NCI-H128 (cell line): ENCODE results near the gene SMYD1.

ENCODE experiments used
- DNase-seq: peaks from one replicate; lab custom pipeline; 2025; ENCODE audit not compliant: unreplicated experiment; lab: John Stamatoyannopoulos, UW

The SMYD1 gene

DNA sequence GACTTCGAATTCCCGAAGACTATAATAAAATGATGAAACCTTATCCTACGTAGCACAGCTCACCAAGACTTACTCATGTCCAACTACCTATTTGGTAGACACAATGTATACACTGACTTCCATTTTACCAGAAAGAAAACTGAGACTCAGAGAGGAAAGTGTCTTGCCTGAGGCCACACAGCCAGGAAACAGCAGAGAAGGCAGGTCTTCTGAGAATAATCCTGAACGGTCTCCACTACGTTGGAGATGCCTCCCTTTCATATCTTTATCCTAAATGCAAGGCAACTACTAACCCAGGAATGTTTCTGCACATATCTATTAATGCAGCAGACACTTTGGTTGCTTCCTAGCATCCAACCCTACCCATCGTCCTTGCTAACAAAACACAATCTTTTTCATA, 72.2 kb downstream of the SMYD1 start:
- DNase-seq = no peak

- DNase-seq = no peak
Observed at GRCh38 chr2:88141952-88142351, 74.3 kb downstream of the SMYD1 start.

- DNase-seq = no peak
Observed at GRCh38 chr2:88144271-88144670, 76.6 kb downstream of the SMYD1 start.

DNA sequence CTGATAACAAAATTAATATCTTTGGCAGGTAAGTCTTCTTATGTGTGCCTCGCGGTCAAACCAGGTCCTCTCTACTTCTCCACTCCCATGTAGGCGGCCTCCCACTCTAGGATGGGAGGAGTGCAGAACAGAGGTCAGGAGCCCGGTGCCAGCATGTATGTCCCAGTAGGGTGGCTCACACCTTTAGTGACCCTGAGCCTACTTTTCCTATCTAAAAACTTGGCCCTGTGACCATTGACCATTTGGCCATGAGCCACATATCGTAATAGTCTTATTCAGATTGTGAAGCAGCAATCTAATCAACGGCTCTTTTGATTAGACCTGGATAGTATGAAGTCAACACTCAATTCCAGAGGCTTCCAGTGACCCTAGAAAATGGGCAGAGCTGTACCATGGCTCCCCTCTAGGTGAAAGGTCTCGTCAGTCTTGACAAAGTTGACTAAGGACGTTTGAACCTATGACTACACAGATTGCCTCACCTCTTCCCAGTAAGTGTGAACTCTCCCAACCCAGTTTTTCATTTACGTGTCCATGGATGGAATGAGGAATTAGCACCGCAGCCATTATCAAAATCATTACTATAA, 77.4 kb downstream of the SMYD1 start:
- no peak for DNase-seq

- DNase-seq = no peak
Observed at GRCh38 chr2:88146590-88146989, 79.0 kb downstream of the SMYD1 start.

GRCh38 chr2:88147145-88147544, 79.5 kb downstream of the SMYD1 start:
- DNase-seq = no peak

GRCh38 chr2:88148929-88149438, 81.4 kb downstream of the SMYD1 start:
- DNase-seq = no peak

- no peak for DNase-seq
Observed at GRCh38 chr2:88159481-88159880, 91.9 kb downstream of the SMYD1 start.

DNA sequence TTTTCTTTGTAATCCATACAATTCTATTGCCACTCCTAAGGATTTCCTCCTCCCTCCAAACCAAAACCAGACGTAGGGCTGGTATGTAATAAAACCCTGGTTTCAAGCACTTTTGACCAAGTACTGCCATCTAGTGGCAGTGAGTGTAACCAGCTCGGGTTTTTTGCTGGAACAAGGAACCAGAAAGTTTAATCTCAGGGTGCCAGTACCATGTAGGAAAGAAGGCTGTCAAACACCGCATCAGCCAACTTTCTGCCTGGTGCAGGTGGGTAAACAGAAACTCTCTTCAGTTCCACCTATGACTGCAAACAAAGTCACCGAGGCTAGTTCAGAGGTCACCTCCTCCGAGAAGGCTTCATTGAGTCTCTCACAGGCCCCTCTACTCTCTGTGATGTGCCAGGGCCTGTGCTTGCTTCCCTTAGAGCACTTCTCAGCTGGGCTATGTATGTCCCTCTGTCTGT, 92.4 kb downstream of the SMYD1 start:
- no peak for DNase-seq

- no peak for DNase-seq
Observed at GRCh38 chr2:88160517-88160916, 92.9 kb downstream of the SMYD1 start.

GRCh38 chr2:88161446-88162244, 94.0 kb downstream of the SMYD1 start:
- no peak for DNase-seq
